GM23338 (cell line): ENCODE measurements around the gene SLC10A2. TPM values are rescaled to one million over a fixed set of nuclear protein-coding genes. Genes with fewer than 3 reads are reported as not detected.

Source experiments
- EZH2phosphoT487 ChIP-seq: fragments of 200-600 bp; sonication (generic); IDR thresholded peaks from one replicate; pipeline ENCODE4 v1.8.1; 2018; ENCODE audit warnings: antibody characterized with exemption; ENCODE audit not compliant: unreplicated experiment
- NANOG ChIP-seq: IDR thresholded peaks from 2 replicates; pipeline ENCODE4 v1.6.1; 2016; ENCODE audit warnings: antibody characterized with exemption, borderline replicate concordance
- ZNF331 ChIP-seq: fragments of 250-450 bp; sonication (Bioruptor Pico); IDR thresholded peaks from 2 replicates; pipeline ENCODE4 v1.5.0; 2020; ENCODE audit warnings: low read depth, mild to moderate bottlenecking, moderate library complexity
- polyA plus RNA-seq: library from polyadenylated mRNA; unstranded; fragments of >200 nt; fragmentation: Nextera tagmentation; extraction: Ambion mirVana; gene quantifications from 2 replicates; pipeline ENCODE4 v1.2.1, GENCODE V29; 2016
- total RNA-seq: library from RNA; depleted of rRNA; stranded (reverse); fragments of >200 nt; shearing (Covaris generic); gene quantifications from 2 replicates; pipeline ENCODE4 v1.2.3, GENCODE V29; 2014
- TF ChIP-seq, protein P1 (sequence below): fragments of 250-450 bp; sonication (Bioruptor Pico); IDR thresholded peaks from 2 replicates; pipeline ENCODE4 v1.5.0; 2020; ENCODE audit warnings: mild to moderate bottlenecking, moderate library complexity
- TF ChIP-seq, protein P2 (sequence below): IDR thresholded peaks from one replicate; pipeline ENCODE4 v1.6.1; 2018; ENCODE audit warnings: antibody characterized with exemption; ENCODE audit not compliant: unreplicated experiment
- TF ChIP-seq, protein P3 (sequence below): IDR thresholded peaks from 2 replicates; pipeline ENCODE4 v1.6.1; 2016; ENCODE audit warnings: antibody characterized with exemption
- TF ChIP-seq, protein P4 (sequence below), 2 experiments: fragments of 200-600 bp in 1 of 2; sonication (generic) in 1 of 2; conservative IDR thresholded peaks; 2 replicates each; pipeline versions ENCODE4 v1.5.1 to v1.6.1; 2016 to 2017; ENCODE audit warnings: antibody characterized with exemption in 2 of 2, low read depth in 2 of 2, mild to moderate bottlenecking in 2 of 2, moderate library complexity in 1 of 2

SLC10A2 gene
- total and polyA plus RNA-seq, 2 experiments from 2014 or later: not detected

DNA sequence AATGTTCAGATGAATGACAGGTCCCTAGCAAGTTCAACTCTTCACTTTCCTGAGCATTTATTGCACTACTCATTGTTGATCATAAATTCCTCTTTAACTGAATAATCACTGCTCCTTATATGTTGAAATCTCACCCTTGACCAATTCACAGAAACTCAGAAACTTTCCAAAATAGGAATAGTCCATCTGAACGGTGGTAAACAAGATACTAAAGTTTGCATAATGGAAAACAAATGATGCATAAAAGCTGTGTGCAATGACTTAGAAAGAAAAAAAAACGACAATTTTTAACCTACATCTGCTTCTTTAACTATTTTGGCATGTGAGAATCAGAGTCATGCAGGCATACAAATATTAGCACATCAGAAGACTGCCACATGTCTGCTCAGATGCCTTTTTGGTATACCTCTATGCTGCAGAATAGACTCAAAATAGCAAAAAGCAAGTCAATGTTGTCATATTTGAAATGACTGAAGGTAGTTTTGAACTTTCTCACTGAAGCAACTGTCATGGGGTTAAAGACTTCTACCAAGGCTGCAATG is 34.8 kb downstream of the SLC10A2 start (continued):
- TF ChIP-seq, protein P1, sequence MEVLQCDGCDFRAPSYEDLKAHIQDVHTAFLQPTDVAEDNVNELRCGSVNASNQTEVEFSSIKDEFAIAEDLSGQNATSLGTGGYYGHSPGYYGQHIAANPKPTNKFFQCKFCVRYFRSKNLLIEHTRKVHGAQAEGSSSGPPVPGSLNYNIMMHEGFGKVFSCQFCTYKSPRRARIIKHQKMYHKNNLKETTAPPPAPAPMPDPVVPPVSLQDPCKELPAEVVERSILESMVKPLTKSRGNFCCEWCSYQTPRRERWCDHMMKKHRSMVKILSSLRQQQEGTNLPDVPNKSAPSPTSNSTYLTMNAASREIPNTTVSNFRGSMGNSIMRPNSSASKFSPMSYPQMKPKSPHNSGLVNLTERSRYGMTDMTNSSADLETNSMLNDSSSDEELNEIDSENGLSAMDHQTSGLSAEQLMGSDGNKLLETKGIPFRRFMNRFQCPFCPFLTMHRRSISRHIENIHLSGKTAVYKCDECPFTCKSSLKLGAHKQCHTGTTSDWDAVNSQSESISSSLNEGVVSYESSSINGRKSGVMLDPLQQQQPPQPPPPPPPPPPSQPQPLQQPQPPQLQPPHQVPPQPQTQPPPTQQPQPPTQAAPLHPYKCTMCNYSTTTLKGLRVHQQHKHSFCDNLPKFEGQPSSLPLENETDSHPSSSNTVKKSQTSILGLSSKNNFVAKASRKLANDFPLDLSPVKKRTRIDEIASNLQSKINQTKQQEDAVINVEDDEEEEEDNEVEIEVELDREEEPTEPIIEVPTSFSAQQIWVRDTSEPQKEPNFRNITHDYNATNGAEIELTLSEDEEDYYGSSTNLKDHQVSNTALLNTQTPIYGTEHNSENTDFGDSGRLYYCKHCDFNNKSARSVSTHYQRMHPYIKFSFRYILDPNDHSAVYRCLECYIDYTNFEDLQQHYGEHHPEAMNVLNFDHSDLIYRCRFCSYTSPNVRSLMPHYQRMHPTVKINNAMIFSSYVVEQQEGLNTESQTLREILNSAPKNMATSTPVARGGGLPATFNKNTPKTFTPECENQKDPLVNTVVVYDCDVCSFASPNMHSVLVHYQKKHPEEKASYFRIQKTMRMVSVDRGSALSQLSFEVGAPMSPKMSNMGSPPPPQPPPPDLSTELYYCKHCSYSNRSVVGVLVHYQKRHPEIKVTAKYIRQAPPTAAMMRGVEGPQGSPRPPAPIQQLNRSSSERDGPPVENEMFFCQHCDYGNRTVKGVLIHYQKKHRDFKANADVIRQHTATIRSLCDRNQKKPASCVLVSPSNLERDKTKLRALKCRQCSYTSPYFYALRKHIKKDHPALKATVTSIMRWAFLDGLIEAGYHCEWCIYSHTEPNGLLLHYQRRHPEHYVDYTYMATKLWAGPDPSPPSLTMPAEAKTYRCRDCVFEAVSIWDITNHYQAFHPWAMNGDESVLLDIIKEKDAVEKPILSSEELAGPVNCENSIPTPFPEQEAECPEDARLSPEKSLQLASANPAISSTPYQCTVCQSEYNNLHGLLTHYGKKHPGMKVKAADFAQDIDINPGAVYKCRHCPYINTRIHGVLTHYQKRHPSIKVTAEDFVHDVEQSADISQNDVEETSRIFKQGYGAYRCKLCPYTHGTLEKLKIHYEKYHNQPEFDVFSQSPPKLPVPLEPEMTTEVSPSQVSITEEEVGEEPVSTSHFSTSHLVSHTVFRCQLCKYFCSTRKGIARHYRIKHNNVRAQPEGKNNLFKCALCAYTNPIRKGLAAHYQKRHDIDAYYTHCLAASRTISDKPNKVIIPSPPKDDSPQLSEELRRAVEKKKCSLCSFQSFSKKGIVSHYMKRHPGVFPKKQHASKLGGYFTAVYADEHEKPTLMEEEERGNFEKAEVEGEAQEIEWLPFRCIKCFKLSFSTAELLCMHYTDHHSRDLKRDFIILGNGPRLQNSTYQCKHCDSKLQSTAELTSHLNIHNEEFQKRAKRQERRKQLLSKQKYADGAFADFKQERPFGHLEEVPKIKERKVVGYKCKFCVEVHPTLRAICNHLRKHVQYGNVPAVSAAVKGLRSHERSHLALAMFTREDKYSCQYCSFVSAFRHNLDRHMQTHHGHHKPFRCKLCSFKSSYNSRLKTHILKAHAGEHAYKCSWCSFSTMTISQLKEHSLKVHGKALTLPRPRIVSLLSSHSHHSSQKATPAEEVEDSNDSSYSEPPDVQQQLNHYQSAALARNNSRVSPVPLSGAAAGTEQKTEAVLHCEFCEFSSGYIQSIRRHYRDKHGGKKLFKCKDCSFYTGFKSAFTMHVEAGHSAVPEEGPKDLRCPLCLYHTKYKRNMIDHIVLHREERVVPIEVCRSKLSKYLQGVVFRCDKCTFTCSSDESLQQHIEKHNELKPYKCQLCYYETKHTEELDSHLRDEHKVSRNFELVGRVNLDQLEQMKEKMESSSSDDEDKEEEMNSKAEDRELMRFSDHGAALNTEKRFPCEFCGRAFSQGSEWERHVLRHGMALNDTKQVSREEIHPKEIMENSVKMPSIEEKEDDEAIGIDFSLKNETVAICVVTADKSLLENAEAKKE: no peak
- TF ChIP-seq, protein P2, sequence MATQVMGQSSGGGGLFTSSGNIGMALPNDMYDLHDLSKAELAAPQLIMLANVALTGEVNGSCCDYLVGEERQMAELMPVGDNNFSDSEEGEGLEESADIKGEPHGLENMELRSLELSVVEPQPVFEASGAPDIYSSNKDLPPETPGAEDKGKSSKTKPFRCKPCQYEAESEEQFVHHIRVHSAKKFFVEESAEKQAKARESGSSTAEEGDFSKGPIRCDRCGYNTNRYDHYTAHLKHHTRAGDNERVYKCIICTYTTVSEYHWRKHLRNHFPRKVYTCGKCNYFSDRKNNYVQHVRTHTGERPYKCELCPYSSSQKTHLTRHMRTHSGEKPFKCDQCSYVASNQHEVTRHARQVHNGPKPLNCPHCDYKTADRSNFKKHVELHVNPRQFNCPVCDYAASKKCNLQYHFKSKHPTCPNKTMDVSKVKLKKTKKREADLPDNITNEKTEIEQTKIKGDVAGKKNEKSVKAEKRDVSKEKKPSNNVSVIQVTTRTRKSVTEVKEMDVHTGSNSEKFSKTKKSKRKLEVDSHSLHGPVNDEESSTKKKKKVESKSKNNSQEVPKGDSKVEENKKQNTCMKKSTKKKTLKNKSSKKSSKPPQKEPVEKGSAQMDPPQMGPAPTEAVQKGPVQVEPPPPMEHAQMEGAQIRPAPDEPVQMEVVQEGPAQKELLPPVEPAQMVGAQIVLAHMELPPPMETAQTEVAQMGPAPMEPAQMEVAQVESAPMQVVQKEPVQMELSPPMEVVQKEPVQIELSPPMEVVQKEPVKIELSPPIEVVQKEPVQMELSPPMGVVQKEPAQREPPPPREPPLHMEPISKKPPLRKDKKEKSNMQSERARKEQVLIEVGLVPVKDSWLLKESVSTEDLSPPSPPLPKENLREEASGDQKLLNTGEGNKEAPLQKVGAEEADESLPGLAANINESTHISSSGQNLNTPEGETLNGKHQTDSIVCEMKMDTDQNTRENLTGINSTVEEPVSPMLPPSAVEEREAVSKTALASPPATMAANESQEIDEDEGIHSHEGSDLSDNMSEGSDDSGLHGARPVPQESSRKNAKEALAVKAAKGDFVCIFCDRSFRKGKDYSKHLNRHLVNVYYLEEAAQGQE: no peak
- no peak for TF ChIP-seq NANOG
- TF ChIP-seq ZNF331 (CRISPR knock-in tag): no peak
- TF ChIP-seq, protein P3, sequence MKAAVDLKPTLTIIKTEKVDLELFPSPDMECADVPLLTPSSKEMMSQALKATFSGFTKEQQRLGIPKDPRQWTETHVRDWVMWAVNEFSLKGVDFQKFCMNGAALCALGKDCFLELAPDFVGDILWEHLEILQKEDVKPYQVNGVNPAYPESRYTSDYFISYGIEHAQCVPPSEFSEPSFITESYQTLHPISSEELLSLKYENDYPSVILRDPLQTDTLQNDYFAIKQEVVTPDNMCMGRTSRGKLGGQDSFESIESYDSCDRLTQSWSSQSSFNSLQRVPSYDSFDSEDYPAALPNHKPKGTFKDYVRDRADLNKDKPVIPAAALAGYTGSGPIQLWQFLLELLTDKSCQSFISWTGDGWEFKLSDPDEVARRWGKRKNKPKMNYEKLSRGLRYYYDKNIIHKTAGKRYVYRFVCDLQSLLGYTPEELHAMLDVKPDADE: no peak
- TF ChIP-seq, protein P4, sequence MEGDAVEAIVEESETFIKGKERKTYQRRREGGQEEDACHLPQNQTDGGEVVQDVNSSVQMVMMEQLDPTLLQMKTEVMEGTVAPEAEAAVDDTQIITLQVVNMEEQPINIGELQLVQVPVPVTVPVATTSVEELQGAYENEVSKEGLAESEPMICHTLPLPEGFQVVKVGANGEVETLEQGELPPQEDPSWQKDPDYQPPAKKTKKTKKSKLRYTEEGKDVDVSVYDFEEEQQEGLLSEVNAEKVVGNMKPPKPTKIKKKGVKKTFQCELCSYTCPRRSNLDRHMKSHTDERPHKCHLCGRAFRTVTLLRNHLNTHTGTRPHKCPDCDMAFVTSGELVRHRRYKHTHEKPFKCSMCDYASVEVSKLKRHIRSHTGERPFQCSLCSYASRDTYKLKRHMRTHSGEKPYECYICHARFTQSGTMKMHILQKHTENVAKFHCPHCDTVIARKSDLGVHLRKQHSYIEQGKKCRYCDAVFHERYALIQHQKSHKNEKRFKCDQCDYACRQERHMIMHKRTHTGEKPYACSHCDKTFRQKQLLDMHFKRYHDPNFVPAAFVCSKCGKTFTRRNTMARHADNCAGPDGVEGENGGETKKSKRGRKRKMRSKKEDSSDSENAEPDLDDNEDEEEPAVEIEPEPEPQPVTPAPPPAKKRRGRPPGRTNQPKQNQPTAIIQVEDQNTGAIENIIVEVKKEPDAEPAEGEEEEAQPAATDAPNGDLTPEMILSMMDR (conservative IDR thresholded peaks at IDR 0.05; ENCODE audit: low read depth in 2 of 2): no peak
- no peak for TF ChIP-seq EZH2phosphoT487
